Inflammatory macrophage treated with lipopolysaccharide for 4 hours (primary cell): ENCODE results near the gene ZNF138.

ENCODE experiments used
- DNase-seq: peaks from one replicate; pipeline ENCODE4 v3.0.0-alpha.2; 2020

The ZNF138 gene

DNA sequence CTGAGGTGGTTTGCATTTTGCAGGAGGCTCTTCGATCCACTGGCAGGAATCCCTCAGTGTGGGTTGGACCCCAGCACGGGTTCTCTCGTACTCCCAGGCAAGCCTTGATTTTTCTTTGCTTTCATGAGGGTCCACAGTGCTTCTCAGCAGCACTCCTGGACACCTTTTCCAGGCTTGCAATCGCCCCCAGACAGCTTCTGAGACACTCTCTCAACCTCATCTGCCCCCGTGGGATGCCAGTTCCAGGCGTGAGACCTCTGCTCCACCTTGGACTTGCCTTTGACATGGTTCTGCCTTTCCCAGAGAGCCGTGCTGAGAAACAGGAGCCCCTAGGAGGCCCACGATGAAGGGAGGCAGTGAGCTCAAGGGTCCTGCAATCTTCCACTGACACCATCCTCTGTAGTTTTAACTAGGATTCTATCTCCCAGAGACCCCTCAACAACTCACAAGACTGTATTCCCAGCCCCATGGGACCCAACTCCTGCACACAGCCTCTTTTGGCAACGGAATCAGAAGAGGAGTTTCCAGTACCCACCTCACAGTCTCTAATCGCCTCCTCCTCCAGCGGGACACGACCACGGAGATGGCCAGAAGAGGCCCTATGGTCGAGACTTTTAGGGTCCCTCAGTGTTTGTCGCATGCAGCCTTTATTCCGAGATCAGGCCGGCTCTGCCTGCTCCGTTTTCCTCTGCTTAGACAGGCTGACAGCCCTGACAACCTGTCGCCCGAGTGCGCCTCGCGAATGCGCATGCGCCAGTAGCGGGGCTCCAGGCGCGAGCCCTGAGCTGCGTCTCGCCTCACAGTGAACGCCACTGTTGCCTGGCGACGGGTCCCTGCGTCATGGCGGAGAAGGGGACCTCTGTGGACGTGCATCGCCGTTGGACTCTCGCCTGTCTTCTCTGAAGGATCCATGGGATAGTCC, 82.8 kb downstream of the ZNF138 start:
- DNase-seq, result no peak

DNA sequence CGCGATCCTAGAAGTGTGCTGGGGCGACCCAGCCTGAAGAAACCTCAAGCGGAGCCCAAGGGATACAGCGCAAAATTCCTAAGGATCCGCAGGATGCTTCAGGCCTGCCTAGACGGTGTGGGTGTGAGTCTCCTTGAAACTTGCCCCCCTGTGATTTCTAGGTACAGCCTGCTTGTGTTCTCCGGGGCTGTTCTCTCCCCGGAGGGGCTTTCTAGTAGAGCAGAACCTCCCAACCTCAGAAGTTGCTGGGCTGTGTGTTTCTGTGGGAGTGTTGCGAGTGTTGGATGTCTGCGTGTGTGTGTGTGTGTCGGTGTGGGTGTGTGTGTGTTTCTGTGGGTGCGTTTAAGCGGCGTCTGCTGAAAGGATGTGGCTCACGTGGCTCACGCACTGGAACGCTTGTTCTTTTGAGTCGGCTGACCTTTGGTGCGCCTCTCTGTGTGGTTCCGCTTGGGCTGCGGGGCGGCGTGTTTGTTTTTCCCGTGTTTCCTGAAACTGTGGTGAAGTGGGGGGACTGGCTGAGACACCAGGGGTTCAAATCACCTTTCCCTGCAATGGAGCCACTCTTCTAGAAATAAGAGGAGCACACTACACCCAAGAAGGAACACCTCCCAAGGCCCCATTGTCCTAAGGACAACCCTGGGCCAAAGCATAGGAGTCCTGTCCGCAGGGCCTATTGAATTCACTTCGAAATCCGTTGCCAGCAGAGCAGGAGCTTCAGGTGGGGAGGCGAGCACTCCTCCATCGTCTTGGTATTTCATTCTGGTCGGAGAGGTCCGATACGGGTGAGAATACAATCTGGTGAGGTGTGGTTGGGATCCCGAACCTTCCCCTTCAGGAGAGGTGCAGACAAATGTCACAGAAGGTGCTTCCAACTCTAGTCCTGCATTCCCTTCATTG, 83.7 kb downstream of the ZNF138 start:
- no peak for DNase-seq

DNA sequence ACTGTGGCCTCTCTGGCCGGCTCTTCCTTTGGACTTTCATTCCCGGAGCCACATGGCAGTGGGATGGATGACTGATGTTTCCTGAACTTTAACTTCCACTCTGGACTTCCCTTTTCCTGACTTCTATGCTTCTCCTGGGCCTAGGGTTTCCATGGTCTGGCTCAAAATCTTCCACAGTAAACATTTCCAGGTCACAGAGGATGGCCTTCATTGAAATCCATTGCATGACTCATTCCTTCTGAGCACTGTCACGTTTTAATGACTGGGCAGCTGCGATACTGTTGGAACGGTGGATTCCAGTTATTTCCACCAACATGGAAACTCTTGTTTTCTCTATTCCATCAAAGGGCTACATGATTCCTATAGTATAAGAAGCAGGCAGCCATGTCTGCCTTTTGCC, 84.5 kb downstream of the ZNF138 start:
- DNase-seq, result no peak

DNA sequence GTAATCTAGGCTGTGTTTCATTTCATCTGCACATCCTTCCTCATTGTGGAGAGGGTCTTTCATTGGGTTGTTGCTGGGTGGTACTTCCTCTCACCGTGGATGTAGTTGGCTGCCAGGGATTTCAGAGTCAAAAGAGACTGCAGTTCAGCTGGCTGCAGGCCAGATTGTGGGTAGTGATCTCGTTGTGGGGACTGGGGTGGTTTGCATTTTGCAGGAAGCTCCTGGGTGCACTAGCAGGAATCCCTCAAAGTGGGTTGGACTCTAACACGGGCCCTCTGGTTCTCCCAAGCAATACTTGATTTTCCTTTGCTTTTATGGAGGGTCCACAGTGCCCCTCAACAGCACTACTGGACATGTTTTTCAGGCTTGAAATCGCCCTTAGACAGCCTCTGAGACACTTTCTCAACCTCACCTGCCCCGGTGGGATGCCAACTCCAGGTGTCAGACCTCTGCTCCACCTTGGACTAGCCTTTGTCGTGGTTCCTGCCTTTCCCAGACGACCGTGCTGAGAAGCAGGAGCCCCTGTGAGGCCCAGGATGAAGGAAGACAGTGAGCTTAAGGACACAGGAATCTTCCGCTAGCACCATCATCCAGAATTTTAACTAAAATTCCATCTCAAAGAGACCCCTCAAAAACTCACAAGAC, 85.0 kb downstream of the ZNF138 start:
- no peak for DNase-seq

DNA sequence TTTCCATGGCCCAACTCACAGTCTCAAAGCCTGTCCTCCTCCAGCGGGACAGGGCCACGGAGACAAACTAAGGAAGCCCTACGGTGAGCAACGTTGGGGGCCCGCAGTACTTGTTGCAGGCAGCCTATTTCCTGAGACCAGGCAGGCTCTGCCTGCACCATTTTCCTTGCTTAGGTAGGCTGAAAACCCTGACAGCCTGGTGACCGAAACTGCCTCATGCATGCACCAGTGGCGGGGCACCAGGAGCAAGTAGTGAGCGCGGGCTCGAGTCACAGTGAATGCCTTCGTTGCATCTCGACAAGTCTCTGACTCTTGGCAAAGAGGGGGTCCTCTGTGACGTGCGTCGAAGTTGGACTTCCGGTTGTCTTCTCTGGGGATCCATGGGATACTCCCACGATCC, 85.6 kb downstream of the ZNF138 start:
- no peak for DNase-seq

DNA sequence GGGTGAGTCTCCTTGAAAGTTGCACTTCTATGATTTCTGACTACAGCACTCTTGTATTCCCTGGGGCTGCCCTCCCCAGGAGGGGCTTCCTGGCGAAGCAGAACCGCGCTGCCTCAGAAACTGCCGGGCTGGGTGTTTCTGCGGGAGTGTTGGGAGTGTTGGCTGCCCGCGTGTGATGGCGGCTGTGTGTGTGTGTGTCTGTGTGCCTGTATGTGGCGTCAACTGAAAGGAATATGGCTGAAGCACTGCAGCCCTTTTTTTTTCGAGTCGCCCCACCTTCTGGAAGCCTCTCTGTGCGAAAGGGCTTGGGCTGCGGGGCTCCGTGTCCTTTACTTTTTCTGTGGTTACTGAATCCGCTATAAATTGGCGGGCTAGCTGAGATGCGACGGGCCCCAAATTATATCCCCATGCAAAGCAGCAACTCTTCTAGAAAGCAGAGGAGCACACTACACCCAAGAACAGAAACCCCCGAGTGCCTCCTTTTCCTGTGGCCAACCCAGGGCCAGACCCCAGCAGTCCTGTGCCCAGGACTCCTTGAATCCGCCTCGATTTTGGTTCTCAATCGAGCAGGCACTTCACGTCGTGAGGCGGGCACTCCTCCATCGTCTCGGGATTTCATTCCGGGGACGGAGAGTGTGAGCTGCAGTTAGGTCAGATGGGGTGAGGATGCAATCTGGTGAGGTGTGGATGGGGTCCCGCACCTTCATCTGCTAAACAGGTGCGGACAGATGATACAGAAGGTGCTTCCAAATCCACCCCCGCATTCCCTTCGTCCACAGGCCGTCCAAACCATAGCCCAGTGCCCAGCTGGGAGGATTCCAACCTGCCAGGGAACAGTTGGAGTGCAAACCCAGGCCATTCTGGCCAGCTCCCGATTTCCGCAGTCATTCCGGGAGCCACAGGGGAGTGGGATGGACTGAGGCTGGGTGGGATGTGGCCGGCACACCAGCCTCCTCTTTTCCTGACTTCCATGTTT, 86.4 kb downstream of the ZNF138 start:
- no peak for DNase-seq

DNA sequence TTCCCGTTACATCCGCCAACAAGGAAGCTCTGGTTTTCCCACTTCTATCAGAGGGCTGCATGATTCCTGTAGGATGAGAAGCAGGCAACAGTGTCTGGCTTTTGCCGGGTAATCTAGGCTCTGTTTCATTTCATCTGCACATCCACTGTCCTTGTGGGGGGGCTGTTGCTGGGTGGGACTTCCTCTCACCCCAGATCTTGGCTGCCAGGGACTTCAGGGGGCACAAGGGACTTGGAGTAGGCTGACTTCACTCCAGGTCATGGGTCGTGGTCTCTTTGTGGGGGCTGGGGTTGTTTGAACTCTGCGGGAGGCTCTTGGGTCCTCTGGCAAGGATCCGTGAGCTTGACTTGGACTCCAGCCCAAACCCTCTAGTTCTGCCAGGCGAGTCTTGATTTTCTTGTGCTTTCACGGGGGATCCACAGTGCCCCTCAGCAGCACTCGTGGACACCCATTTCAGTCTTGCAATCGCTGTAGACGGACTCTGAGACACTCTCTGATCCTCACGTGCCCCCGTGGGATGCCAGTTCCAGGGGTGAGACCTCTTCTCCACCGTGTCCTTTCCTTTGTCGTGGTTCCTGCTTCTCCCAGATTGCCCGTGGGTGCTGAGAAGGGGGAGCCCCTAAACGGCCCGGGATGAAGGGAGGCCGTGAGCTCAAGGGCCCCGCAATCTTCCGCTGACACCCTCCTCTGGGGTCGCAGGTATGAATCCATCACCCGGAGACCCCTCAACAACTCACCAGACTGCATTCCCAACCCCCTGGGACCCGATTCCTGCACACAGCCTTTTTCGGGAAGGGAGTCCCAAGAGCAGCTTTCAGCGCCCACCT, 87.4 kb downstream of the ZNF138 start:
- no peak for DNase-seq

DNA sequence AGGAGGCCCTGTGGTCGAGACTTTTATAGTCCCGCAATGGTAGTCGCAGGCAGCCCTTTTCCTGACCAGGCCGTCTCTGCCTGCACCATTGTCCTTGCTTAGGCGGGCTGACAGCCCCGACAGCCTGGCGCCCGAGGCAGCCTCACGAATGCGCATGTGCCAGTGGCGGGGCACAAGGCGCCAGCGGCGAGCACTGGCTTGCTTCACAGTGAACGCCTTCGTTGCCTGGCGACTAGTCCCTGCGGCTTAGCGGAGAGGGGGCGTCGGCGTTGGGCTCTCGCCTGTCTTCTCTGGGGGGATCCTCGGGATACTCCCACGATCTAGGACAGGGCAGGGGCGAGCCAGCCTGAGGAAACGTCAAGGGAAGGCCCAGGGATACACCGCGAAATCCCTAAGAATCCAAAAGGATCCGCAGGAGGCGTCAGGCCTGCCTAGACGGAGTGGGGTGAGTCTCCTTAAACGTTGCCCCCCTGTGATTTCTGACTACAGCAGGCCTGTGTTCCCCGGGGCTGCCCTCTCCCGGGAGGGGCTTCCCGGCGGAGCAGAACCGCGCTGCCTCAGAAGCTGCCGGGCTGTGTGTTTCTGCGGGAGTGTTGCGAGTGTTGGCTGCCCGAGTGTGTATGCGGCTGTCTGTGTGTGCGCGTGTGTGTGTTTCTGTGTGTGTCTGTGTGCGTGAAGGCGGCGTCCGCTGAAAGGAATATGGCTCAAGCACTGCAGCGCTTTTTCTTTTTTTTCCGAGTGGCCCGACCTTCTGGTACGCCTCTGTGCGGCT, 88.3 kb downstream of the ZNF138 start:
- DNase-seq, result no peak
